Kidney (tissue), 14 donors: Measurements from ENCODE around the gene MRGPRX2. TPM values are rescaled to one million over a fixed set of nuclear protein-coding genes. Genes with fewer than 3 reads are reported as not detected.

ENCODE experiments used
- DNase-seq, 5 donors: peaks; one replicate each; pipeline ENCODE4 v3.0.0-alpha.2; 2013 to 2020
- FAIRE-seq: peaks from 2 replicates; lab custom pipeline; 2012; peaks lifted over from hg19 to GRCh38; lab: Jason Lieb, UNC
- H3K27ac ChIP-seq, 2 donors: one replicate each; pipeline ENCODE4 v1.7.0; 2013; ENCODE audit warnings: low read depth in 2 of 2, low read length in 2 of 2, inconsistent platforms in 1 of 2
- H3K27me3 ChIP-seq: one replicate; pipeline ENCODE4 v1.7.1; 2013; ENCODE audit warnings: low read length, inconsistent platforms; ENCODE audit not compliant: control insufficient read depth, insufficient read depth
- H3K36me3 ChIP-seq, 3 donors: one replicate each; pipeline versions ENCODE4 v1.7.0 to v1.7.1; 2013; ENCODE audit warnings: low read length in 3 of 3, control low read depth in 1 of 3, inconsistent platforms in 1 of 3; ENCODE audit not compliant: insufficient read depth in 3 of 3, control insufficient read depth in 2 of 3
- H3K4me1 ChIP-seq, 3 donors: one replicate each; pipeline versions ENCODE4 v1.7.0 to v1.7.1; 2013; ENCODE audit warnings: low read length in 3 of 3, inconsistent platforms in 1 of 3, low read depth in 1 of 3; ENCODE audit not compliant: control insufficient read depth in 2 of 3, insufficient read depth in 2 of 3
- H3K4me3 ChIP-seq, 3 donors: one replicate each; pipeline versions ENCODE4 v1.7.0 to v1.8.1; 2013; ENCODE audit warnings: low read length in 3 of 3, control low read depth in 1 of 3, inconsistent platforms in 1 of 3
- H3K9ac ChIP-seq, 3 donors: one replicate each; pipeline versions ENCODE4 v1.7.0 to v1.7.1; 2013; ENCODE audit warnings: low read length in 3 of 3, control low read depth in 1 of 3, inconsistent platforms in 1 of 3
- H3K9me3 ChIP-seq, 3 donors: one replicate each; pipeline versions ENCODE4 v1.7.0 to v1.7.1; 2013; ENCODE audit warnings: low read length in 3 of 3, control low read depth in 1 of 3, inconsistent platforms in 1 of 3; ENCODE audit not compliant: control insufficient read depth in 2 of 3, insufficient read depth in 1 of 3
- intact Hi-C: fragments of 100-400 bp; cut with DNase I; formaldehyde crosslinking; loops from one replicate; pipeline ENCODE4 v1.11.1; 2022
- polyA plus RNA-seq: library from polyadenylated mRNA; stranded (reverse); fragments of 350-450 nt; fragmentation: Illumina TruSeq; extraction: RNeasy Lipid Tissue Mini Kit (QIAGEN cat#74804); gene quantifications from one replicate; pipeline ENCODE4 v1.2.3, GENCODE V29; 2014; ENCODE audit warnings: low read depth, low replicate concordance; ENCODE audit not compliant: insufficient read depth
- total RNA-seq: library from RNA; stranded (reverse); fragmentation: NEBNext Ultra II Directional; extraction: Animal tissue kit (Norgen Biotek cat#: 25700); gene quantifications from one replicate; pipeline ENCODE4 v1.2.1, GENCODE V29; 2021
- TF ChIP-seq, protein P1 (sequence below): IDR thresholded peaks from 3 replicates; pipeline ENCODE4 v1.5.1; 2012; ENCODE audit warnings: mild to moderate bottlenecking, moderate library complexity, borderline replicate concordance; ENCODE audit not compliant: insufficient read depth; ENCODE audit errors: extremely low read depth
- donor health status: control.
- donor health status: control.
- donor health status: control.
- donor health status: control.
- donor health status: control.
- donor health status: DM: yes; HTN: yes; CAD: no.
- donor health status: Normal renal cell carcinoma (clear cell type).

Gene MRGPRX2
- total and polyA plus RNA-seq, 2 donors from 2014 or later: 0.28 TPM; not detected in 1

DNA sequence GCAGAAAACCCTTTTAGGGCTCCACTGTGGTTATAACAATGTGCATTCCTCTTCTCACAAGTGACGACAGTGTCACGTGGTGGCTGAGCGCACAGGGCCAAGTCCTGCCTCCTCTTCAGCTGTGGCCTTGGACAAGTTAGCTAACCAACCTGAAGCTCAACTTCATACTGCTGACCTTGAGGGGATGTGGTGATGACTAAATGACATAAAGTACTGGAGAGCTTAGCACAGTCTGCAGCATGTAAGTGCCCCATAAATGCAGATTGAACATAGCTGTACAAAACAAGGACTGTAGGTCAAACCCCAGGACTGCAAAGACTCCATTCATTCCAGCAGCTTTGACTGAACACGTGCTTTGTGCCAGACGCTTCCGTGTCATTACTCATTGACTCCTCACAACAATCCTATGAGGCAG, 20.1 kb upstream of the MRGPRX2 start:
- intact Hi-C loops: no loop called here
- H3K27ac ChIP-seq: no peak overlapping the region
- DNase-seq (peak in 2 of 5 donors; percentile 9 to 77), FAIRE-seq (no peak)
- H3K27me3 ChIP-seq: no peaks in the 10 kb centered on the region
- TF ChIP-seq, protein P1, sequence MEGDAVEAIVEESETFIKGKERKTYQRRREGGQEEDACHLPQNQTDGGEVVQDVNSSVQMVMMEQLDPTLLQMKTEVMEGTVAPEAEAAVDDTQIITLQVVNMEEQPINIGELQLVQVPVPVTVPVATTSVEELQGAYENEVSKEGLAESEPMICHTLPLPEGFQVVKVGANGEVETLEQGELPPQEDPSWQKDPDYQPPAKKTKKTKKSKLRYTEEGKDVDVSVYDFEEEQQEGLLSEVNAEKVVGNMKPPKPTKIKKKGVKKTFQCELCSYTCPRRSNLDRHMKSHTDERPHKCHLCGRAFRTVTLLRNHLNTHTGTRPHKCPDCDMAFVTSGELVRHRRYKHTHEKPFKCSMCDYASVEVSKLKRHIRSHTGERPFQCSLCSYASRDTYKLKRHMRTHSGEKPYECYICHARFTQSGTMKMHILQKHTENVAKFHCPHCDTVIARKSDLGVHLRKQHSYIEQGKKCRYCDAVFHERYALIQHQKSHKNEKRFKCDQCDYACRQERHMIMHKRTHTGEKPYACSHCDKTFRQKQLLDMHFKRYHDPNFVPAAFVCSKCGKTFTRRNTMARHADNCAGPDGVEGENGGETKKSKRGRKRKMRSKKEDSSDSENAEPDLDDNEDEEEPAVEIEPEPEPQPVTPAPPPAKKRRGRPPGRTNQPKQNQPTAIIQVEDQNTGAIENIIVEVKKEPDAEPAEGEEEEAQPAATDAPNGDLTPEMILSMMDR: no peak
- H3K36me3 ChIP-seq: no peaks in the 10 kb centered on the region
- no peaks in the 10 kb centered on the region for H3K9me3 ChIP-seq
- no peaks in the 10 kb centered on the region for H3K4me1 ChIP-seq
- H3K9ac ChIP-seq: no peak overlapping the region
- no peak overlapping the region for H3K4me3 ChIP-seq

DNA sequence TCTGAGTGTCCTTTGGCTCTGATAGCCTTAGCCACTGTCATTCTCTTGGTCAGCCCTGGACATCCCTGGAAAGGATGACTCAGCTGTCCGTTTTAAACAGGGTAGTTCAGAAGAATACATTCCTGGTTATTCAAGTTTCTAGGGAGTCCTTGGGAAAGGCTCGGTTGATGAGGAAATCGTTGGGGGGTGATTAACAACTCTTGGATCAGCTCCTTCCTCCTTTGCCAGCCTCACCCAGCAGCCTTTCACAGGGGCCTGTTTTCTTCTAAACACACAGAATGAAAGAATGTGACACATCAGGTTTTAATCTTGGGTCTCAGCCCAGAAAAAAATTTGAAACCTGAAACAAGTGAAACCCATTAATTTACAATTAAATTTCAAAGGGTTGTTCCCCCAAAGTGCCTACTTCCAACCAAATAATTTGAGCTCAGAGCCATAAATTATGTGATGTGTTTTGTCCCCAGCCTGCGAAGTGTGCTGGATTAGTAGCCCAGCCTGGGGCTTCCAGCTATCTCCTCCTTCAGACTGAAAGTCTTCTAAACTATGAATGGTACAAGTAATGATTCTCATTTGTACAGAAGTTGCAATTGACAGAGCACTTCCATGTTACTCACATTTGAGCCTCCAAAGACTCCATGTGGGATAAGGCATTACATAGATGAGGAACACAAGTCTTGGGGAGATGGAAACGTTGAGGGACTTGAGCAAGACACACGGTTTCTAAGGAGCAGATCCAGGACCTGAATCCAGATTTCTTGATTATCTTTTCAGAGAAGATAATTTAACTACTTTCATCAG, 19.3 kb upstream of the MRGPRX2 start:
- no peak overlapping the region for H3K27ac ChIP-seq
- H3K9ac ChIP-seq: no peak overlapping the region
- FAIRE-seq: no peak

DNA sequence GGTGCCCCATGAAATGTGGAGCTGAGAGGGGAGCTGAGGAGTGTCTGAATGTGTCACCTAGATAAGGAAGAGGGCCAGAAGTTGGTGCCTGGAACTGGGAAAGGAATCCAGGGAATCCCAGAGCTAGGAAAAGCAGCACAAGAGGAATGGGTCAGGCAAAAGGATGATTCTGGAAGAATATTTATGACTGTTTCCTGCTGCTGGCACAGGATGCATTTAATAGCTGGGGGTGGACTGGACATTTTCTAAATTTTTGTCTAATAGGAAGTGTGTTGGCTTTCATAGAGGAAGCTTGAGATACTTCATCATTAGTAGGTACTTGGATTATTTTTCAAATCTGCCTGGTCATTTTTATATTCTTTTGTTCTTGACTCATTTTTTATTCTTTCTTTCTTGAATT, 17.4 kb upstream of the MRGPRX2 start:
- TF ChIP-seq, protein P1: no peak
- DNase-seq: no peak
- Histone ChIP-seq H3K4me3 (no peak overlapping the region), H3K9ac (no peak overlapping the region), H3K27me3 (no peaks in the 10 kb centered on the region), H3K27ac (no peak overlapping the region), H3K9me3 (no peaks in the 10 kb centered on the region), H3K36me3 (no peaks in the 10 kb centered on the region), H3K4me1 (no peaks in the 10 kb centered on the region)
- no peak for FAIRE-seq
- intact Hi-C loops: loop anchor here (10.0 kb wide), 1 partner anchor 477 kb away; no protein-coding TSS in a partner anchor

More for the DNA sequence above, 19.3 kb upstream of the MRGPRX2 start:
- Histone ChIP-seq H3K4me1 (no peaks in the 10 kb centered on the region), H3K9me3 (no peaks in the 10 kb centered on the region), H3K27me3 (no peaks in the 10 kb centered on the region), H3K36me3 (no peaks in the 10 kb centered on the region), H3K4me3 (no peak overlapping the region)
- intact Hi-C loops: loop anchor here (10.0 kb wide), 1 partner anchor 475 kb away; no protein-coding TSS in a partner anchor
- peak in 2 of 5 donors; percentile 21 to 47 for DNase-seq
- TF ChIP-seq, protein P1: no peak
